H9 (cell line): ENCODE data around the gene ANKRD11. TPM values are rescaled to one million over a fixed set of nuclear protein-coding genes. Genes with fewer than 3 reads are reported as not detected.

Source experiments
- DNase-seq: peaks from one replicate; pipeline ENCODE4 v3.0.0-alpha.2; 2017
- H2AFZ ChIP-seq: one replicate; pipeline ENCODE4 v1.6.1; 2013; ENCODE audit warnings: mild to moderate bottlenecking, low read length, control low read depth, moderate library complexity
- H2AK5ac ChIP-seq: 2 replicates; pipeline ENCODE4 v1.6.1; 2013; ENCODE audit warnings: low read length, control low read depth, mixed read lengths; ENCODE audit not compliant: insufficient read length
- H2BK120ac ChIP-seq: one replicate; pipeline ENCODE4 v1.6.1; 2013; ENCODE audit warnings: low read depth, mild to moderate bottlenecking, low read length, control low read depth, inconsistent platforms; ENCODE audit not compliant: poor library complexity, severe bottlenecking
- H2BK12ac ChIP-seq: 2 replicates; pipeline ENCODE4 v1.6.1; 2013; ENCODE audit warnings: low read length, control low read depth, mixed read lengths, low read depth; ENCODE audit not compliant: insufficient read length
- H2BK15ac ChIP-seq: 2 replicates; pipeline ENCODE4 v1.6.1; 2013; ENCODE audit warnings: low read depth, low read length, control low read depth
- H2BK20ac ChIP-seq: one replicate; pipeline ENCODE4 v1.6.1; 2013; ENCODE audit warnings: low read depth, mild to moderate bottlenecking, low read length, control low read depth, inconsistent platforms; ENCODE audit not compliant: poor library complexity, severe bottlenecking
- H2BK5ac ChIP-seq: 2 replicates; pipeline ENCODE4 v1.6.1; 2013; ENCODE audit warnings: low read length, control low read depth, mixed read lengths; ENCODE audit not compliant: insufficient read length
- H3K14ac ChIP-seq: 2 replicates; pipeline ENCODE4 v1.6.1; 2013; ENCODE audit warnings: low read length, control low read depth; ENCODE audit not compliant: insufficient read depth
- H3K18ac ChIP-seq: 2 replicates; pipeline ENCODE4 v1.6.1; 2013; ENCODE audit warnings: low read depth, mild to moderate bottlenecking, mixed read lengths, low read length, control low read depth; ENCODE audit not compliant: insufficient read length
- H3K23ac ChIP-seq: 2 replicates; pipeline ENCODE4 v1.6.1; 2013; ENCODE audit warnings: low read length, control low read depth, mixed read lengths, low read depth; ENCODE audit not compliant: insufficient read length
- H3K23me2 ChIP-seq: 2 replicates; pipeline ENCODE4 v1.6.1; 2013; ENCODE audit warnings: low read depth, mild to moderate bottlenecking, mixed read lengths, low read length, control low read depth; ENCODE audit not compliant: insufficient read length, poor library complexity, severe bottlenecking
- H3K27ac ChIP-seq: 2 replicates; pipeline ENCODE4 v1.5.1; 2013; ENCODE audit warnings: low read length, control low read depth, mixed read lengths, low read depth; ENCODE audit not compliant: insufficient read length
- H3K27me3 ChIP-seq: 2 replicates; pipeline ENCODE4 v1.6.1; 2013; ENCODE audit warnings: low read length, control low read depth, inconsistent platforms; ENCODE audit not compliant: insufficient read depth
- H3K4ac ChIP-seq: 2 replicates; pipeline ENCODE4 v1.6.1; 2013; ENCODE audit warnings: low read depth, mild to moderate bottlenecking, control low read depth, inconsistent platforms, low read length, moderate library complexity
- H3K4me1 ChIP-seq: 2 replicates; pipeline ENCODE4 v1.6.1; 2013; ENCODE audit warnings: low read length, control low read depth, inconsistent platforms; ENCODE audit not compliant: insufficient read depth
- H3K4me2 ChIP-seq: 2 replicates; pipeline ENCODE4 v1.6.1; 2013; ENCODE audit warnings: low read length, control low read depth, mixed read lengths; ENCODE audit not compliant: insufficient read length, insufficient read depth
- H3K56ac ChIP-seq: 2 replicates; pipeline ENCODE4 v1.6.1; 2013; ENCODE audit warnings: low read depth, mild to moderate bottlenecking, mixed read lengths, low read length, control low read depth; ENCODE audit not compliant: insufficient read length
- H3K79me1 ChIP-seq: 2 replicates; pipeline ENCODE4 v1.6.1; 2013; ENCODE audit warnings: low read depth, mild to moderate bottlenecking, moderate library complexity, low read length, control low read depth, inconsistent platforms; ENCODE audit not compliant: insufficient read depth, poor library complexity, severe bottlenecking
- H3K79me2 ChIP-seq: 2 replicates; pipeline ENCODE4 v1.6.1; 2013; ENCODE audit warnings: low read length, control low read depth, inconsistent platforms; ENCODE audit not compliant: insufficient read depth
- H3K9ac ChIP-seq: 2 replicates; pipeline ENCODE4 v1.6.1; 2013; ENCODE audit warnings: low read length, control low read depth, mixed read lengths; ENCODE audit not compliant: insufficient read length; ENCODE audit errors: extremely low read depth
- H3K9me3 ChIP-seq: one replicate; pipeline ENCODE4 v1.6.1; 2013; ENCODE audit warnings: low read depth, low read length, inconsistent platforms; ENCODE audit not compliant: control insufficient read depth
- H3T11ph ChIP-seq: one replicate; pipeline ENCODE4 v1.6.1; 2013; ENCODE audit warnings: mild to moderate bottlenecking, low read length, control low read depth, inconsistent platforms
- H4K20me1 ChIP-seq: one replicate; pipeline ENCODE4 v1.6.1; 2013; ENCODE audit not compliant: control insufficient read depth, insufficient read length, insufficient read depth
- H4K5ac ChIP-seq: 2 replicates; pipeline ENCODE4 v1.6.1; 2013; ENCODE audit warnings: low read depth, mild to moderate bottlenecking, mixed read lengths, low read length, control low read depth; ENCODE audit not compliant: insufficient read length
- H4K8ac ChIP-seq: replicated peaks from 2 replicates; pipeline ENCODE4 v1.6.1; 2013; ENCODE audit warnings: low read length, control low read depth, mixed read lengths, low read depth; ENCODE audit not compliant: insufficient read length
- H4K91ac ChIP-seq: 2 replicates; pipeline ENCODE4 v1.6.1; 2013; ENCODE audit warnings: low read depth, mild to moderate bottlenecking, moderate library complexity, mixed read lengths, low read length, control low read depth; ENCODE audit not compliant: insufficient read length
- H3K27ac Mint-ChIP-seq, 3 experiments: 2 replicates in 2 of 3; 3 replicates in 1 of 3; pipeline ENCODE4 v1.8.0; 2020 to 2021; ENCODE audit warnings: mixed read lengths in 3 of 3, mild to moderate bottlenecking in 1 of 3, moderate library complexity in 1 of 3
- H3K27me3 Mint-ChIP-seq: 2 replicates; pipeline ENCODE4 v1.8.0; 2021; ENCODE audit warnings: low read depth, mild to moderate bottlenecking, moderate library complexity, mixed read lengths
- H3K36me3 Mint-ChIP-seq, 3 experiments: 2 replicates in 2 of 3; 3 replicates in 1 of 3; pipeline ENCODE4 v1.8.0; 2020 to 2021; ENCODE audit warnings: low read depth in 3 of 3, mixed read lengths in 3 of 3; ENCODE audit not compliant: insufficient read depth in 1 of 3
- H3K4me1 Mint-ChIP-seq, 2 experiments: 2 replicates each; pipeline ENCODE4 v1.8.0; 2020; ENCODE audit warnings: mixed read lengths in 2 of 2
- H3K4me3 Mint-ChIP-seq, 2 experiments: 2 replicates in 1 of 2; 3 replicates in 1 of 2; pipeline ENCODE4 v1.8.0; 2020 to 2021; ENCODE audit warnings: mild to moderate bottlenecking in 2 of 2, mixed read lengths in 2 of 2, moderate library complexity in 1 of 2
- H3K9me3 Mint-ChIP-seq, 2 experiments: 2 replicates in 1 of 2; 3 replicates in 1 of 2; pipeline ENCODE4 v1.8.0; 2020; ENCODE audit warnings: mild to moderate bottlenecking in 2 of 2, mixed read lengths in 2 of 2, moderate library complexity in 1 of 2
- CTCF ChIP-seq: fragments of 200-600 bp; sonication (generic); conservative IDR thresholded peaks from 3 replicates; pipeline ENCODE4 v1.8.0; 2021; ENCODE audit warnings: antibody characterized with exemption, mild to moderate bottlenecking
- WGBS: extraction: QIAGEN DNeasy Blood & Tissue Kit; methylation state at CpG from one replicate; pipeline ENCODE4 v1.1.7; 2013; ENCODE audit warnings: missing lambda C conversion rate, low lambda C conversion rate, mixed read lengths; ENCODE audit not compliant: insufficient read length; ENCODE audit errors: extremely low coverage; 5-methylcytosine and 5-hydroxymethylcytosine counted together
- total RNA-seq: library from RNA; stranded (reverse); gene quantifications from 2 replicates; pipeline ENCODE4 v1.2.1, GENCODE V29; 2021

ANKRD11 gene
- total RNA-seq, 1 experiment from 2014 or later = 181 TPM

- Histone ChIP-seq H3K14ac (no peak overlapping the region), H3K23ac (no peak overlapping the region), H3K23me2 (no peaks in the 10 kb centered on the region), H3K4me1 (peaks cover 4% of the 10 kb centered on the region; the same call in 1 of the 2 replicates), H3K9ac (no peak overlapping the region), H3K9me3 (no peaks in the 10 kb centered on the region), H3K18ac (no peak overlapping the region), H4K8ac (no peak overlapping the region), H3K4ac (no peak overlapping the region), H3K79me1 (peaks cover 10% of the 10 kb centered on the region), H3T11ph (no peak overlapping the region), H2BK15ac (no peak overlapping the region), H2BK120ac (no peak overlapping the region), H3K27ac (no peak overlapping the region), H3K4me2 (no peak overlapping the region), H4K5ac (no peak overlapping the region), H3K27me3 (no peaks in the 10 kb centered on the region), H2BK5ac (no peak overlapping the region), H2AK5ac (no peak overlapping the region), H2AFZ (no peak overlapping the region), H2BK20ac (no peak overlapping the region), H4K20me1 (no peaks in the 10 kb centered on the region), H4K91ac (no peak overlapping the region), H3K56ac (no peak overlapping the region), H3K79me2 (peaks cover 71% of the 10 kb centered on the region; the same call in 1 of the 2 replicates), H2BK12ac (no peak overlapping the region)
- H3K36me3 Mint-ChIP-seq = peaks cover 11 to 36% (median 35%) of the 10 kb centered on the region in 3 experiments; a peak in 6 of 7 replicates
- no peaks in the 10 kb centered on the region; the same call in 1 of the 2 replicates for H3K27me3 Mint-ChIP-seq
- no peaks in the 10 kb centered on the region for H3K9me3 Mint-ChIP-seq
- no peak for TF ChIP-seq CTCF
- no peak for DNase-seq
- no peak overlapping the region for H3K4me3 Mint-ChIP-seq
- WGBS = no CpG with 5 or more reads among the region's 20 CpGs
- peak overlapping the region in 2 of 3 experiments; percentile 30 to 49; a peak in 5 of 7 replicates for H3K27ac Mint-ChIP-seq
- peaks cover 45 to 67% of the 10 kb centered on the region in 2 experiments for H3K4me1 Mint-ChIP-seq
Measured at GRCh38 chr16:89315791-89316581, 174.4 kb downstream of the ANKRD11 start.
